OCI-M1 (cell line): ENCODE measurements around the gene ATP1A3.
"Not testable (repeated sequence)": the region's sequence is repeated elsewhere in the genome, so short reads cannot be mapped to it uniquely, and the experiment has no call there.

Source experiments
- DNase-seq: peaks from one replicate; lab custom pipeline; 2025; lab: John Stamatoyannopoulos, UW

The ATP1A3 gene

GRCh38 chr19:42010245-42011126 is 16.5 kb upstream of the ATP1A3 start:
- DNase-seq, result peak; percentile 97

DNA sequence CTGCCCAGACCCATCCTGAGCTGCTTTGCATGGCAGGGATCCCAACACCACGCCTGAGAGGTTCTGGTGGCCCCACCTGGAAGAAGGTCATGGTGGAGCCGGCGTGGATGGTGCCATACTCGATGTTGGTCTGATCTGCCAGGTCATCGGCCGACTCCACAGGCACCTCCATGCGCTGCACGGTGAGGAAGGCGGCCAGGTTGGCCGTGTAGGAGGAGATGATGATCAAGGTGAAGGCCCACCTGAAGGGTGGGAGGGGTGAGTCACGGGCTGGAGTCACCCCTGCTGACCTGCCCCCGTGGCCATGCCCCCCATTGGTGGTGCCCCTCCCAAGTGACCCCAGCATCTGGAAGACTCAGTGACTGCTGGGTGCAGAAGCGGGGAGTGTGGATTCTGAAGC is 12.5 kb upstream of the ATP1A3 start:
- no peak for DNase-seq

DNA sequence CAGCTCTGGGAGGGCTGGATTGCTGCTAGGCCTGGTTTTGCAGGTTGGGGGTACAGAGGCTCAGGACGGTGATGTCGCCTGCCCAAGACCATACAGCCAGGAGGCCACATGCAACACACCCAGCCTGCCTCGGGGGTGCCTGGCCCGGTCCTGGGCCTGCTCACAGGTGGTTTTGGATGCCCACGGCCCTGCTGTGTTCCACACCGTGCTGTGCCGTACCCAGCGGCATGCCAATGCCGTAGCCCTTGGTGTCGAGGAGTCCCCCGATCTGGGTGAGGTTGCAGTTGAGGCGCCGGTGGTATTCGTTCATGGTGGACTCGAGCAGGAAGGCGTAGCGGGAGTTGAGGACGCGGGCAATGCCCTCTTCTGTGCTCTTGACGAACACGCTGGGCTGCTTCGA is 11.5 kb upstream of the ATP1A3 start:
- DNase-seq, result no peak

DNA sequence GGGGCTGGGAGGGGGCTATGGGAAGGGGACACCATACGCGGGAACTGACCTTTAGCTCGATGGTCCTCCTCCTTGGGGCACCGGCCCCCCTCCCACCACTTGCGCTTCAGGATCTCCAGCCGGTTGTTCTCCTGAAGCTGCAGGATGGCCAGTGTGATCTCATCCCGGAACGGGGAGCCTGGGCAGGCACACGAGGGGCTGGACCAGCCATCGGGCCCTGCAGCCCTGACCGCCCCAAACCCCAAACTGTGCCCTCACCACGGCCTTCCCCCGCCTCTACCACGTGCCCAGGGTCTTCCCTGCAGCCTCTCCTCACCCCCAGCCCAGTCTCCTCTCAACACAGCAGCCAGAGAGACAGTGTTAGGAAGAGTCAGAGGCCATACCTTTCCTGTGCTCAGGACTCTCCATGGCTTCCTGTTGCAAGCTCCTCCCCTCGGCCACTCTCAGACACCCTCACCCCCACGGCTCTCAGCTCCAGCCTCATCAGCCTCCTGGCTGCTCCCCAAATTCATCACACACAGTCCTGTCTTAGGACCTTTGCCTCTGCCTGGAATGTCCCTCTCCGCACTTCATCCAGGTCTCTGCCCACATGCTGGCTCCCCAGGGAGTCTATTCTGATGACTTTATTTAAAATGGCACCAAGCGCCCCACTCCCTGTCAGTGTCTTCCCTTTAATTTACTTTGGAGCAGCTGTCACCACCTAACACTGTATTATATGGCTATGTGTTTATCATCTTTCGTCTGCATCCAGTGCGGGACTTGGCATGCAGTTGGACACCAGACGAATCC is 9.7 kb upstream of the ATP1A3 start:
- DNase-seq, result no peak

GRCh38 chr19:41999878-42000208 is 5.8 kb upstream of the ATP1A3 start:
- DNase-seq, result no peak

DNA sequence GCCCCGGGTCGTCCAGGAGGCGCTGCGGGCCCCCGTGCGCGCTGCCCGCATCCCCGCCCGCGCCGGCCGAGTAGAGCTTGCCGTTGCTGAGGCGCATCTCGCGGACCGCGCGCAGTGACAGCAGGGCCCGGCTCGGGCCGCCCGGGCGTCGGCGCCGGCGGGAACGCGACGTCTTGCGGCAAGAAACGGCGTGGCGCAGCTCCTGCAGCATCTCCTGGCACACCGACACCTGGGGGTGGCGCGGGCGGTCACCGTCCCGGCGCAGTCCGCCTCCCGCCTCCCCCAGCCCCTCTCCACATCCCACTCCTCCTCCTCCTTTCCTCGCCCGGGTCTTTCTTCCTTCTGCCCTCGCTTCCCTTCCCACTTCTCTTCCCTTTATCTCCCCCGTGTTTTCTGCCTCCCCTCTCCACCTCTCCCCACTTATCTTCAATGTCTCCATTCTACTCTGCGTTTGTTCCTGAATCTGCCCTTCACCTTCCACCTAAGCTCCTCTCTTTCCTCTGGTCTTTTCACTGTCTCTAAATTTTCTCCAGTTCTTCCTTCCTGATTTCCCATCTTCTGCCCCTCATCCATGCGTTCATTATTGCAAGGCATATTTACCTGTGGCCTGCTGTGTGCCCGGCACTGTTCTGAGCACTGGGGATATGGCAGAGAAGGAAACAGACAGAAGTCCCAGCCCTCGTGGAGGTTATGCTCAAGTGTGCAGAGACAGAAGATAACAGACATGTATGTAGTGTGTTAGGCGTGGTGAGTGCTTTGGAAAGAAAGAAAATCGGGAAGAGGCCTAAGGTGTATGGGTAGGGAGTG is 5.2 kb upstream of the ATP1A3 start:
- DNase-seq, result no peak

DNA sequence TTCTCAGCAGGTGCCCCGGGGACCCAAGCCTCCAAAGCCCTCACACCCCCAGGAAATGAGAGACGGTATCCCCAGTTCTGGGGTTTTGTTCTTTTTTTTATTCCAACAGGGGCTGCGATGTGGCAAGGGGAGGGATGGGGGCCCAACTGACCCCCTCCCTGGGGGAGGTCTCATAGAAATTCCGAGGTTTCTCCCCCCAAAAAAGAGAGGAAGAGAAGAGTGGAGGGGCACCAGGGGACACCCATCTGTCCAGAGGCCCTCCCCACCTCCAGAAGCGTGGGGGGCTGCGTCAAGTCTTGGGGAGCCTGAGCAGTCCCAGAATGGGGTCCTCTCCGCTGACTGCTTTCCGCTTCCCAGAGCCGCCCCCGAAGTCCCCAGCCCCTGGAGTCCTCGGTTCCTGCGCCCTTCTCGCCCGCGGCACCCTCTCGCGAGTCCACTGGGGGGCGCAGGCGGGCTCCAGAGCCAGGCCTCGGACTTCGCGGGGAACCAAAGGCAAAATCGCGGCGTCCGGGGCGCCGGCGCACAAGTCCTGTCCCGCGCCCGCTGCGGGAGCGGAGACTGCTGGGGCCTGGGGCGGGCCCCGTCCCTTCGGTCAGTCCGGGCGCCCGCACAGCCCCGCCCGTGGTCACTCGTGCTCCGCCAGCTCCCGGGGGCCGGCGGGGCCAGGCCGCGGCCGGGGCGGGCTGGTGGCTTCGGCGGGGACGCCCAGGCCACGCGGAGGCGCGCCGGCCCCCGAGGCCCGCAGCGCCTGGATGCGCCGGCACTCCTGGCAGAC is 4.4 kb upstream of the ATP1A3 start:
- DNase-seq, result peak; percentile 72

DNA sequence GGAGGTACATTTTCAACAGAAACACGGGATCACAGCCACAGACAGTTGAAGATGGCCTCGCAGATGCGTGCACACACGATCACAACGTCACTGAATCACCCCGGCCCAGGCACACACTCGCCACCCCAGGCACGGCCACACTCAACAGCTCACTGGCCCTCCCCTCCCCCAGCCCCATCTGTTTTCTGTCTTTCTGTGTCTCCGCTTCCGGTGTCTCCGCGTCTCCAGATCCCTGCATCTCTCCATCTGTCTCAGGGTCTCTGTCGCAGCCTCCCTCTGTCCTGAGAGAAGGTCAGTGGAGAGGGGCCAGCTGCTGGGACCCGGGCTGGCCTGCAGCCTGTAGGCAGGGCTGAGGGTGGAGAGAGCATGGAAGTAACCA is 3.8 kb upstream of the ATP1A3 start:
- DNase-seq, result no peak

GRCh38 chr19:41997121-41997850 is 3.3 kb upstream of the ATP1A3 start:
- DNase-seq, result peak; percentile 70

- DNase-seq, result peak; percentile 63
These were observed 2.1 kb upstream of the ATP1A3 start for GRCh38 chr19:41995959-41996797.

- no peak for DNase-seq
These were observed 1.2 kb upstream of the ATP1A3 start for GRCh38 chr19:41994994-41995958.

GRCh38 chr19:41994521-41994971 is 516 bp upstream of the ATP1A3 start:
- no peak for DNase-seq

- DNase-seq, result not testable (repeated sequence)
These were observed 2.0 kb downstream of the ATP1A3 start for GRCh38 chr19:41991925-41992569.

DNA sequence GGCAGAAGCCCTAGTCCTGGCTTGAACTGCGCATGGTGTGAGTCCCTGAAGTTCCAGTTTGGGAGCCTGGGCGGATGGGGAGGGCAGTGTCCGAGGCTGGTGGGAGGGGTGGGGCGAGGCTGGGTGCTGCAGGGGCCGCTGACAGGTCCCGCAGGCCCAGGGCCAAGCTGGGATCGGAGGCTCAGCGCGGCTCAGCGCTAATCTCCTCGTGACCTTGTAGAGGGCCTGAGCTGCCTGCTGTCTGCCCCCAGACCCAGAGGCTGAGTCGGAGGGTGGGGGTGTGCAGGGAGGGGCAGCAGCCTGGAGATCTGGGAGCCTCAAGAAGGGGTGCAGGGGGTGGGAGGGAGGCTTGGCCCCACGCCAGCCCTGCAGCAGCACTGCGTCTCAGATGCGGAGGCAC is 3.0 kb downstream of the ATP1A3 start:
- DNase-seq, result no peak

DNA sequence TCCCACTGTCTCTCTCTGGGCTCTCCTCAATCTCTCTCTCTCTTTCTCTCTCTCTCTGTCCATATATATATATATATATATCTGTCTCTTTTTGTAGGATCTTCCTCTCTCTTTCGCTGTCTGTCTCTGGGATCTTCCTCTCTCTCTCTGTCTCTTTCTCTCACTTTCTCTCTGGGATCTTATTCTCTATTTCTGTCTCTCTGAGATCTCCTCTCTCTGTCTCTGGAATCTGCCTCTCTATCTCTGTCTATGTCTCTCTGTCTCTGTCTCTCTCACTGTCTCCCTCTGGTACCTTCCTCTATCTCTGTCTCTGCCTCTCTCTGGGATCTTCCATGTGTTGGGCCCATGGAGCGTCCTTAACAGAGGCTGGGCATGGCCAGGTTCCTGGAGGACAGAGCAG is 3.4 kb downstream of the ATP1A3 start:
- no peak for DNase-seq

- no peak for DNase-seq
These were observed 4.0 kb downstream of the ATP1A3 start for GRCh38 chr19:41990028-41990427.

GRCh38 chr19:41988947-41989346 is 5.1 kb downstream of the ATP1A3 start:
- no peak for DNase-seq

DNA sequence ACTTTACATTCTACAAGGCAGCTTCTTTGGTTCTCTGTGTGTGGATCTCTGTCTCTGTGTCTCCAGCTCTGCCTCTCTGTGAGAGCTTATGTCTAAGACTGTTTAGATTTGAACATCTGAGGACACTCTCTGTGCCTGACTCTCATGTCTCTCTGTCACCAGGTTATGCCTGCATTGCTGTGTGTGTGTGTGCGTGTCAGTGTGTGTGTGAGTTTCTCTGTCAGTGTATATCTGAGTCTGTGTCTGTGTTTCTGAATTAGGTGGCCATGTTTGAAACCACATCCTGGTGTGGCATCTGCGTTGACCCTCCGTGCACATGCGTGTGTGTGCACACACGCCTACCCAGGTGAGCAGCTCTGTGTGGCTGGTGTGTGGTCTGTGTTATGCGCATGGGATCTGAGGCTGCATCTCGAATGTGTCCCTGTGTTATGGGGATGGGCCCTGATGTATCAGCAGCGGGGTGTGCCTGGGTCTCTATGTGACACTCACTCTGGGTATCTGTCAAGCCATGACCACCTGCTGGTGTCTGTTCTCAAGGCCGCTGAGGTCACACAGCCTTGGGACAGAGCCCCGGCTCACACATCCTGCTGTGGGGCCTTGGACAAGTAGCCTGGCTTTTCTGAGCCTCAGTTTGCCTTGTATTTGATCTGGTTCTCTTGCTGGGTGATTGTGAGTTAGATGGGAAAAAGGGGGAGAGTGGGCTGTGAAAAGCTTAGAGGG is 6.7 kb downstream of the ATP1A3 start:
- DNase-seq, result no peak
